NT2/D1 (cell line): ENCODE results near the gene OR10H3.

ENCODE experiments used
- YY1 ChIP-seq: IDR thresholded peaks from 2 replicates; pipeline ENCODE4 v1.6.1; 2011; ENCODE audit not compliant: insufficient read length, insufficient read depth
- ZNF274 ChIP-seq: IDR thresholded peaks from 2 replicates; pipeline ENCODE4 v1.6.1; 2011; ENCODE audit warnings: mild to moderate bottlenecking, low read depth, low read length

- TF ChIP-seq ZNF274 = no peak
- no peak for TF ChIP-seq YY1
Observed at GRCh38 chr19:15748239-15748638, 10.5 kb downstream of the OR10H3 start.
